Effector memory CD4-positive, alpha-beta T cell (primary cell): ENCODE results near the gene NDUFAF4.

ENCODE experiments used
- DNase-seq, 3 donors: peaks; one replicate each; pipeline ENCODE4 v3.0.0-alpha.2; 2020
- H3K27ac ChIP-seq: 2 replicates; pipeline ENCODE4 v1.7.0; 2013; ENCODE audit warnings: mild to moderate bottlenecking, low read length, moderate library complexity; ENCODE audit not compliant: insufficient read depth, poor library complexity, severe bottlenecking
- H3K27me3 ChIP-seq: replicated peaks from 2 replicates; pipeline ENCODE4 v1.7.0; 2013; ENCODE audit warnings: mild to moderate bottlenecking, low read length; ENCODE audit not compliant: insufficient read depth, control insufficient read depth, poor library complexity, severe bottlenecking
- H3K36me3 ChIP-seq: 2 replicates; pipeline ENCODE4 v1.7.0; 2013; ENCODE audit warnings: mild to moderate bottlenecking, low read length, moderate library complexity; ENCODE audit not compliant: control insufficient read depth, insufficient read depth
- H3K4me1 ChIP-seq: 2 replicates; pipeline ENCODE4 v1.7.0; 2013; ENCODE audit warnings: low read length, mild to moderate bottlenecking; ENCODE audit not compliant: control insufficient read depth, insufficient read depth, poor library complexity, severe bottlenecking
- H3K4me3 ChIP-seq: 2 replicates; pipeline ENCODE4 v1.7.0; 2013; ENCODE audit warnings: low read length, low read depth, mild to moderate bottlenecking; ENCODE audit not compliant: insufficient read depth, poor library complexity, severe bottlenecking
- H3K9me3 ChIP-seq: 2 replicates; pipeline ENCODE4 v1.7.0; 2013; ENCODE audit warnings: mild to moderate bottlenecking, low read length, moderate library complexity; ENCODE audit not compliant: control insufficient read depth

Gene NDUFAF4

DNA sequence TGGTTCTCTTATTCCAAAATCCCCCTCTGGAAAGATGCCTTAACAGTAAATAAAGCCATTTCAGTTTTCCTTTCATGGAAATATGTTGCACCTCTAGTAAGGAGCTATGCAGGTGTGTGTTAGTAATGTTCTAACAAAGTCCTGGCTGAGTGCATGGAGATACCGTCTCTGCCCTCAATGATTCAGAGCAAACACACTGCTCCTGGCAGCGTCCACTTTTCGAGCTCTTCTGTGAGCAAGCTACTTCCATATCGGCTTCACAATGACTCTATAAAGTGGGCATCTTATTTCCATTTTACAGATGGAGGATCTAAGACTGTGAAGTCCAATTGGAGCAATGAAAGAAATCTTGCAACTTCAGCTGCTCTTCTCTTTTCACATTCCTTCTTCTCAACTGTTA, 30.0 kb upstream of the NDUFAF4 start:
- peaks cover 7% of the 10 kb centered on the region for H3K4me1 ChIP-seq

DNA sequence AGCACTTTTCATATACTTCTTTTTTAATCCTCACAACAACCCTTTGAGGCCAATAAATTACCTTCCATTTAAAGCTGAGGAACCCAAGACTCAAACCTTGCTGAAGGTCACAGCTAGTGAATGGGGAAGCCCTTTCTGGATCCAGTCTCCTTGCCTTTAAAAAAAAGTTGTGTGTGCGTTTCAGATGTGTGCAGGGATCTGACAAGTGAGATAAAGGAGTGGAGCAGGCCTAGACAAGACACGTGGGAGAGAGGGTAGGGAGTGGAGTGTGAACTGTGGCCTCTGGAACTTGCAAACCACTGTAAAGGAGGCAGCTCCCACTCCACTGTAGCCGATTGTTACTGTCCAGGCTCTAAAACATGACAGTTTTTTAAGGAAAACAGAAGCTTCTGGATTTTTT, 28.7 kb upstream of the NDUFAF4 start:
- Histone ChIP-seq H3K4me3 (no peak overlapping the region), H3K9me3 (no peaks in the 10 kb centered on the region), H3K36me3 (no peaks in the 10 kb centered on the region), H3K4me1 (peaks cover 7% of the 10 kb centered on the region), H3K27me3 (no peaks in the 10 kb centered on the region), H3K27ac (no peak overlapping the region)
- no peak for DNase-seq

More for the DNA sequence above, 30.0 kb upstream of the NDUFAF4 start:
- no peak overlapping the region for H3K27ac ChIP-seq
- no peaks in the 10 kb centered on the region for H3K9me3 ChIP-seq
- no peaks in the 10 kb centered on the region for H3K36me3 ChIP-seq
- H3K4me3 ChIP-seq: no peak overlapping the region
- no peaks in the 10 kb centered on the region for H3K27me3 ChIP-seq
- DNase-seq: no peak

DNA sequence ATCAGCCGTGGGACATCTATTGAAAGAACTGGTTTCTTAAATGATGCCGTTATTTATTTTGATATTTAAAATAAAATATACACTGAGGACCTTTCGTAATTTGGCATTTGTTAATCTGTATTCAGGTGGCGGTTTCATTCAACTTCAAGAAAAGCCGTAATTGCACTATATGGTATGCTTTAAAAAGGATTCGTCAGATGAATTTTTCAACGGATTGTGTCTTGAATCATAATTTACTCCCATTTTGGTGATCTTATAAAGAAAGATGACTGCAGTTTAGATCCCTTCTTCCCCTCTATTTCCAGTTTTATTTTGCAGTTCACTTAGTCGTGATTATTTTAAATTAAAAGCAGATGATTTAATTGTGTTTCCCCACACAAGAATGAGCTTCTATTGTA, 27.6 kb upstream of the NDUFAF4 start:
- no peaks in the 10 kb centered on the region for H3K9me3 ChIP-seq
- H3K4me3 ChIP-seq: peak overlapping the region; percentile 78
- H3K4me1 ChIP-seq: peaks cover 7% of the 10 kb centered on the region
- H3K36me3 ChIP-seq: no peaks in the 10 kb centered on the region
- H3K27me3 ChIP-seq: no peaks in the 10 kb centered on the region
- DNase-seq: no peak
- H3K27ac ChIP-seq: peak overlapping the region; percentile 83

DNA sequence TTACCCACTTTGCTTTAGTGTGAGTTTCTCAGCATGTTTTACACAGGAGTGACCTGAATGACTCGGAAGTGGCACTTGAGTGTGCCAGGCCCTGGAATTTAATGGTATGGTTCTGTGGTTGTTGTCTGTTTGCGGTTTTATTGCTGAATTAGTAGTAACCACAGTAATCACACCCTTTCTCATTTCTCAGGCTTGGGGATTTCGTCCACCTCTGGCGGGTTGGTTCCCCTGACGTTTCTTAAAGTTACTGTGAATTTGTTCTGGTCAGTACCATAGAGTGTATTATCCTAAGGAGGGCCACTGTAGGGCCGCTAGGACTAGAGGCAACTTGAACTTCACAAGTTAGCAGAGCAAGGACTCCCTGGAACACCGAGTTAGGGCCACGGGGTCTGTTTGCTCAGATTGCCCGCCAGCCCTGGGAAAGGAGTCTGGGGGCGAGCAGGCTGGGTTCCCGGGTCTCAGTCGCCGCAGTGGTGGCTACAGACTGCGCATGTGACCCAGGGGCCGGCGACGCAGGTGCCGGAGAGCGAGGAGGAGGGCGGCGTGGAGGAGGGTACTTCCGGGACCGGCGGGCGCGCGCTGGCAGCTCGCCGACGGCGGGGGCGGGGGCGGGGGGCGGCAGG, 26.3 kb upstream of the NDUFAF4 start:
- Histone ChIP-seq H3K4me3 (peak overlapping the region; percentile 49), H3K9me3 (no peaks in the 10 kb centered on the region), H3K27me3 (no peaks in the 10 kb centered on the region), H3K4me1 (peaks cover 7% of the 10 kb centered on the region), H3K27ac (peak overlapping the region; percentile 88), H3K36me3 (no peaks in the 10 kb centered on the region)
- peak in 2 of 3 donors; percentile 27 to 29 for DNase-seq

DNA sequence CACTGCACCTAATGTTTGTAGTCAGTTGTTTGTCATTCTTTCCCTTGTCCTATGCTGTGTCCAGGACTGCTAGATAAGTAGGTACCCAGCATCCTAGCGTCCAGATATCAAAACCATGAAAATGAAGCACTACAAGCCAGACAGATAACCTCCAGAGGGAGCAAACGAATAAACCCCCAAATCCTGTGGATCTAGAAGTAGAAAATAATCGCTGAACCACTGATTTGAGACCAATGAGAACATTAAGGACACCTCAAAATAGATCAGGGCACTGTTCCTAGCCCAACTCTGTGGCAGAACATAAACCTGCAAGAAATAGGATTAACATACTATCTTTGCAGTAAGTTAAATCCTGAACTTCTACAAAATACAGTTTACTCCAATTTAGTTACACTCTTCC, 25.7 kb upstream of the NDUFAF4 start:
- Histone ChIP-seq H3K4me3 (no peak overlapping the region), H3K4me1 (peaks cover 7% of the 10 kb centered on the region), H3K9me3 (no peaks in the 10 kb centered on the region), H3K27me3 (no peaks in the 10 kb centered on the region), H3K36me3 (no peaks in the 10 kb centered on the region), H3K27ac (peak overlapping the region; percentile 88)
- DNase-seq: no peak

DNA sequence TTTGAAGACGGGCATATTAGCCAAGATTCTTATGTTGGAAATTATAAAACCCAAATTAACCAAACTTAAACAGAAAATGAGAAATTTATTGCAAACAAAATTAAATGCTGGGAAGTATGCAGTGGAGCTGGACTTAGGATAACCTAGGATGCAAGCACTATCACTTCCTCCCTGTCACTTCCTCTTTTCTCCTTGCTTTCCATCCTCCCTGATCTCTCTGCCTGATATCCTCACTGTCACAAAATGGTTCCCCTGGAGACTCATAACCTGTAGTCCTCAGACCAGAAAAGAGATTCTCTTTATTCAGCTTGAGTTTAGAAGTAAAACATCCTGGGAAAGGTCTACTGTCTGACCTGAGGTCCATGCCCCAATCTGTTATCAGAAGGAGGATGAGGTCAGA, 19.4 kb upstream of the NDUFAF4 start:
- no peaks in the 10 kb centered on the region for H3K4me1 ChIP-seq
- H3K27ac ChIP-seq: no peak overlapping the region
- H3K9me3 ChIP-seq: no peaks in the 10 kb centered on the region
- DNase-seq: no peak
- no peak overlapping the region for H3K4me3 ChIP-seq
- no peaks in the 10 kb centered on the region for H3K36me3 ChIP-seq
- H3K27me3 ChIP-seq: no peaks in the 10 kb centered on the region

DNA sequence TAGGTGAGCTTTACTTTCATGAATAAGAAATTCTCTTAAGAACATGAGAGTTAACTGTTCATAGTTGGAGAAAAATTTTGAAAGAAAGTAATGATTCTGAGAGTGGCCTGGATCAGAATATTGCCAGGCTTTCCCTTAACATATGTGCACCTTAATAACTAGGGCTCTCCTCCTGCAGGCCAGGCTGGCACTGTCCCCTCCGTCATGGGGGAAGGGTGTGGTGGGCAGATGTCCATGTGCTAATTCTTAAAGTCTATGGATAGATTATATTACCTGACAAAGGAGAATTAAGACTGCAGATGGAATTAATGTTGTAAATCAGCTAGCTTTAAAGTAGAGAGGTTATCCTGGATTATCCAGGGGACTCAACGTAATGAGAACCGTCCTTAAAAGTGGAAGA, 15.9 kb upstream of the NDUFAF4 start:
- Histone ChIP-seq H3K36me3 (no peaks in the 10 kb centered on the region), H3K27me3 (no peaks in the 10 kb centered on the region), H3K4me1 (no peaks in the 10 kb centered on the region), H3K4me3 (no peak overlapping the region), H3K27ac (no peak overlapping the region), H3K9me3 (no peaks in the 10 kb centered on the region)
- DNase-seq: no peak

DNA sequence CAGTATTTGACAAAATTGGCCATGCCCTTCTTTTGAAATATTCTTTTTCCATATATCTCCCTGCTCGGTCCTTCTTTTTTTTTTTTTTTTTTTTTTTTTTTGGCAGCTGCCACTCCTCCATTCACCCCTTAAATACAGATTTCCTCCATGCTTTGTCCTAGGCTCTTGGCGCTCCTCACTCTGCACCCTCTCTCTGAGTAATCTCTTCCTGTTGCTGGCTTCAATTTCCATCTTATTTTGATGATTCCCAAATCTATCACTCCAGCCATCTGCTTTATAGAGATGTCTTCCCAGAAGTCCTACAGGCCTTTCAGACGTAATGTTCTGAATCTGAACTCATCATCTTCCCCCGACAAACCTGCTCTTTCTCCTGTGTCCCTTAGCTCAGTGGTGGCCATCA, 14.1 kb upstream of the NDUFAF4 start:
- H3K27me3 ChIP-seq: no peaks in the 10 kb centered on the region
- no peak overlapping the region for H3K27ac ChIP-seq
- no peak overlapping the region for H3K4me3 ChIP-seq
- no peaks in the 10 kb centered on the region for H3K9me3 ChIP-seq
- no peaks in the 10 kb centered on the region for H3K36me3 ChIP-seq
- no peaks in the 10 kb centered on the region for H3K4me1 ChIP-seq
- no peak for DNase-seq

DNA sequence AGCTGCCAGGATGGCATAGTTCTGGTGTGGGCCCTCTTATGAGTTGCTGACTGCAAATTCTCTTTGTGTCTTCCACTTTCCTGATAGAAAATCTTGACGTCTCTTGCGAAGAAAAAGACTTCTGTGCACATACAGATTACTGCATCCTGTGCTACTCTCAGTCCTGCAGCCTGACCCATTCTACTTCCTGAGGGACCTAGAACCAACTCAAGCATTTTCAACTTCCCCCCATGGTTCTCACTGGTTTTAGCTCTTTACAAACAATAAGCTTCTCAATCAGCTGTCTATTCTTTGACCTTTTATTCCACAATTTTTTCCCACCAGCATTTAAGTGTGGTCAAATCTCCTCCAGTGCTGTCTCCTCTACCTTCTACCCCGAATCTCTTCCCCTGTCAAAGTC, 13.5 kb upstream of the NDUFAF4 start:
- H3K27ac ChIP-seq: no peak overlapping the region
- H3K27me3 ChIP-seq: no peaks in the 10 kb centered on the region
- H3K36me3 ChIP-seq: no peaks in the 10 kb centered on the region
- no peak overlapping the region for H3K4me3 ChIP-seq
- H3K9me3 ChIP-seq: no peaks in the 10 kb centered on the region
- H3K4me1 ChIP-seq: no peaks in the 10 kb centered on the region
- no peak for DNase-seq

DNA sequence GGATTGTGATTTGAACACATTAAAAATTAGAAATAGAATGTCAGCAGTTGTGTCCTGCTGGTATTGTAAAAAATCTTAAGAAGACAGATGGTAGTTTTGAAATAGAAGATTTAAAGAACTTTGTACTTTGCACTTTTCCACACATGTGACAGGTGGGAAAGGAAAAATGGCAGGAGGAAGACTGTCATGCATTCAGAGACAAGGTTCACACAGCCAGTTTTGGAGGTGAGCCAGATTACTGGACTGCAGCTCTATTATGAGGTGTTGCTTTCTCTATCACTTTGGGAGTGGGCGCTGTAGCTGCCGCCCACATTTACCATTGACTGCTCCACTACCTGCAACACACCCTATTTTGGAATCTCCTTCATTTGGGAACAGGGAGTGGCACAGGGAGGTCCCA, 12.1 kb upstream of the NDUFAF4 start:
- no peak for DNase-seq
- Histone ChIP-seq H3K27ac (no peak overlapping the region), H3K9me3 (no peaks in the 10 kb centered on the region), H3K4me1 (no peaks in the 10 kb centered on the region), H3K27me3 (no peaks in the 10 kb centered on the region), H3K36me3 (no peaks in the 10 kb centered on the region), H3K4me3 (no peak overlapping the region)
